ENCODE data around the gene RPTOR. TPM values are rescaled to one million over a fixed set of nuclear protein-coding genes. Genes with fewer than 3 reads are reported as not detected.
"Not testable (repeated sequence)": the region's sequence is repeated elsewhere in the genome, so short reads cannot be mapped to it uniquely, and the experiment has no call there.

The RPTOR gene
- total RNA-seq, 3 donors from 2014 or later (not counting 1 experiment from before 2014, with no cell fraction given) = 49.2 to 63.6 (median 55.4) TPM

DNA sequence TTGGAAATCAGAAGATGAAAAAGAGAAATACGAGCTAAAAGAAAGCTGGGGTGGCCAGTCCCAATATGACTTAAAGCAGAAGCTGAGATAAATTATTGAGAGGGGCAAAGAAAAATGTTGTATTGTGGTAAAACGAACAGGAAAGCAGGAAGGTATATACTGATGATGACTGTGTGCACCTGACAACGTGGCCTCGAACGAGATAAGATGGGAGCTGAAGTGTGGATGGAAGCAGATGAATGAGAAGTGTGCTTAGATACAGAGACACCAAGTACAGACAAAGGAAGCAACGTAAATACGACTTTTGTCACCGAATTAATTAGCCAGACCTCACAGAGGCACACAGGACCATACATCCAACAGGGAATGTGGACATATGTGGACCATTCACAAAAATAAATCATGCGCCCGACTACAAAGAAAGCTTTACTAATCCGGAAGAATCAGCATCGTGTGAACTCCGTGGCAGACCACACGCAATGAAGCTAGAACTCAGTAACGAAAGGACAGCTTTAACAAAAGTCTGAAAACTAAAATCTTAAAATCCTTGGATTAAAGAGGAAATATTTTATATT is 218.7 kb downstream of the RPTOR start:
- intact Hi-C loops (cut with micrococcal nuclease) = no loop called here
- Histone ChIP-seq H3K36me3 (ENCODE audit: control insufficient read depth, insufficient read depth, low read length) (peaks cover 3% of the 10 kb centered on the region), H3K4me3 (ENCODE audit: low read length) (no peak overlapping the region), H3K9me3 (ENCODE audit: control insufficient read depth, insufficient read depth, low read length) (no peaks in the 10 kb centered on the region), H3K4me1 (ENCODE audit: control insufficient read depth, insufficient read depth, low read length) (peaks cover 37% of the 10 kb centered on the region), H3K27ac (ENCODE audit: low read length) (no peak overlapping the region), H3K27me3 (ENCODE audit: control insufficient read depth, insufficient read depth, low read length) (no peaks in the 10 kb centered on the region)
- ATAC-seq (peak in 2 of 3 donors; percentile 39 to 57), DNase-seq (peak in 1 of 2 donors; percentile 59)
- H3K4me3 Mint-ChIP-seq = no peak overlapping the region
- H3K36me3 Mint-ChIP-seq = no peaks in the 10 kb centered on the region
- peak overlapping the region in 1 of 2 donors; percentile 53 for H3K27ac Mint-ChIP-seq
- TF ChIP-seq, protein P1, sequence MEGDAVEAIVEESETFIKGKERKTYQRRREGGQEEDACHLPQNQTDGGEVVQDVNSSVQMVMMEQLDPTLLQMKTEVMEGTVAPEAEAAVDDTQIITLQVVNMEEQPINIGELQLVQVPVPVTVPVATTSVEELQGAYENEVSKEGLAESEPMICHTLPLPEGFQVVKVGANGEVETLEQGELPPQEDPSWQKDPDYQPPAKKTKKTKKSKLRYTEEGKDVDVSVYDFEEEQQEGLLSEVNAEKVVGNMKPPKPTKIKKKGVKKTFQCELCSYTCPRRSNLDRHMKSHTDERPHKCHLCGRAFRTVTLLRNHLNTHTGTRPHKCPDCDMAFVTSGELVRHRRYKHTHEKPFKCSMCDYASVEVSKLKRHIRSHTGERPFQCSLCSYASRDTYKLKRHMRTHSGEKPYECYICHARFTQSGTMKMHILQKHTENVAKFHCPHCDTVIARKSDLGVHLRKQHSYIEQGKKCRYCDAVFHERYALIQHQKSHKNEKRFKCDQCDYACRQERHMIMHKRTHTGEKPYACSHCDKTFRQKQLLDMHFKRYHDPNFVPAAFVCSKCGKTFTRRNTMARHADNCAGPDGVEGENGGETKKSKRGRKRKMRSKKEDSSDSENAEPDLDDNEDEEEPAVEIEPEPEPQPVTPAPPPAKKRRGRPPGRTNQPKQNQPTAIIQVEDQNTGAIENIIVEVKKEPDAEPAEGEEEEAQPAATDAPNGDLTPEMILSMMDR (IDR thresholded peaks at IDR 0.05) = no peak
- peaks cover 47% of the 10 kb centered on the region in 2 donors for H3K4me1 Mint-ChIP-seq
- 51% methylated on average over 15 of the region's 15 CpGs for WGBS (ENCODE audit: insufficient coverage)
- no peaks in the 10 kb centered on the region for H3K27me3 Mint-ChIP-seq (ENCODE audit: low read depth in 2 of 2)
- H3K9me3 Mint-ChIP-seq = no peaks in the 10 kb centered on the region

DNA sequence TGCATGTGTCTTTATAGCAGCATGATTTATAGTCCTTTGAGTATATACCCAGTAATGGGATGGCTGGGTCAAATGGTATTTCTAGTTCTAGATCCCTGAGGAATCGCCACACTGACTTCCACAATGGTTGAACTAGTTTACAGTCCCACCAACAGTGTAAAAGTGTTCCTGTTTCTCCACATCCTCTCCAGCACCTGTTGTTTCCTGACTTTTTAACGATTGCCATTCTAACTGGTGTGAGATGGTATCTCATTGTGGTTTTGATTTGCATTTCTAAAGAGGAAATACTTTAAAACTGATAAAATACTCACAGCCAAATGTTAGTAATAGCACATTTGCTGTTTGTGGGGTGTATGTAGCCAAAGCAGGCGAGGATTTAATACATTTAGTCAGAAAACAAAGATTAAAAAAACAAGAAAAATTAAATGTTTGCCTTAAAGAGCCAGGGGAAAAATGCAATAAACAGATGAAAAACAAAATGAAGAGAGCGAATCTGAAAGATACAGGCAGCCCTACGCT is 220.0 kb downstream of the RPTOR start:
- H3K36me3 ChIP-seq (ENCODE audit: control insufficient read depth, insufficient read depth, low read length); intact Hi-C loops (cut with micrococcal nuclease); H3K36me3 Mint-ChIP-seq; H3K27me3 ChIP-seq (ENCODE audit: control insufficient read depth, insufficient read depth, low read length); DNase-seq; H3K9me3 Mint-ChIP-seq; H3K4me3 ChIP-seq (ENCODE audit: low read length); H3K9me3 ChIP-seq (ENCODE audit: control insufficient read depth, insufficient read depth, low read length); H3K27me3 Mint-ChIP-seq (ENCODE audit: low read depth in 2 of 2): not testable (repeated sequence)
- H3K4me1 ChIP-seq (ENCODE audit: control insufficient read depth, insufficient read depth, low read length) = peaks cover 28% of the 10 kb centered on the region
- H3K4me1 Mint-ChIP-seq = peaks cover 47% of the 10 kb centered on the region in 2 donors
- peak overlapping the region; percentile 72 for H3K4me3 Mint-ChIP-seq
- WGBS (ENCODE audit: insufficient coverage) = 50% methylated on average over 3 of the region's 5 CpGs
- H3K27ac ChIP-seq (ENCODE audit: low read length) = peak overlapping the region; percentile 41
- ATAC-seq = peak in 2 of 3 donors; percentile 36 to 37
- H3K27ac Mint-ChIP-seq = peak overlapping the region; percentile 27 to 77

DNA sequence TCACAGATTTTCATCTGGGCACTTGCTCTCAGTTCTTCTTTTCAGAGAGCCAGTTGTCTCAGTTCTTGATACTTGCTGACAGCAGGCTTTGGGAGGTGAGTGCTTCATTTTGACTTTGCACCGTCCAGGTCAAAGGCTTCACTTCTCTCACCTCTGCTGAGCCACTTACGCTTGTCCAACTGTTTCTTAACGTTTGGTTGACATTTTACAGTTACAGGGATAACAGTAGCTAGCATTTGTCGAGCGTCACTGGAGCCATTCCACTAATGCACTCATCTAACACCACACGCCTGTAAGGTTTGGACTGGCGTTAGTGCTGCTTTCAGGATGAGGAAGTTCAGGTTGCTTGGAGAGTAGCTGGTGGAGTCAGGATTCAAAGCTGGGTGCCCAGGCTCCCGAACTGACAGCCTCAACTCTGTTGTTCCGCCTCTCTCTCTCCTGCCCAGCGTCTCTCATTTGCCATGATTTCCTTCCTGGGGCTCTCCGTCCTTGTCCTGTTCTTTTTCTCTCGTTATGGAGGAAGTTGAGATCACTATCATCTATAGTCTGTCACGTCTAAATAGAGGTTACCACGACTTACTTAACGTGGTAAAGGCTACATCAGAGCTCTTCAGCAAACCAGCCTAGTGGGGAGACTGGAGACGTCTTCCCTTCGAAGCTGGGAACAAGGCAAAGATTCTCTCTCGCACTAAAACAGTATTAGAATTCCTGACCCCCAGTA is 220.8 kb downstream of the RPTOR start:
- 34% methylated on average over 15 of the region's 18 CpGs for WGBS (ENCODE audit: insufficient coverage)
- no peak overlapping the region for H3K4me3 ChIP-seq (ENCODE audit: low read length)
- Mint-ChIP-seq H3K4me1 (peaks cover 47% of the 10 kb centered on the region in 2 donors), H3K27me3 (ENCODE audit: low read depth in 2 of 2) (no peaks in the 10 kb centered on the region), H3K9me3 (no peaks in the 10 kb centered on the region), H3K36me3 (no peaks in the 10 kb centered on the region), H3K4me3 (peak overlapping the region; percentile 72), H3K27ac (peak overlapping the region; percentile 27 to 77)
- no peaks in the 10 kb centered on the region for H3K9me3 ChIP-seq (ENCODE audit: control insufficient read depth, insufficient read depth, low read length)
- H3K27ac ChIP-seq (ENCODE audit: low read length) = peak overlapping the region; percentile 41
- DNase-seq = peak in 1 of 2 donors; percentile 56
- ATAC-seq = peak; percentile 48 to 60 (median 52)
- H3K27me3 ChIP-seq (ENCODE audit: control insufficient read depth, insufficient read depth, low read length) = no peaks in the 10 kb centered on the region
- no peaks in the 10 kb centered on the region for H3K36me3 ChIP-seq (ENCODE audit: control insufficient read depth, insufficient read depth, low read length)
- TF ChIP-seq, protein P1 (IDR thresholded peaks at IDR 0.05) = no peak
- H3K4me1 ChIP-seq (ENCODE audit: control insufficient read depth, insufficient read depth, low read length) = peaks cover 28% of the 10 kb centered on the region
- intact Hi-C loops (cut with micrococcal nuclease) = no loop called here

DNA sequence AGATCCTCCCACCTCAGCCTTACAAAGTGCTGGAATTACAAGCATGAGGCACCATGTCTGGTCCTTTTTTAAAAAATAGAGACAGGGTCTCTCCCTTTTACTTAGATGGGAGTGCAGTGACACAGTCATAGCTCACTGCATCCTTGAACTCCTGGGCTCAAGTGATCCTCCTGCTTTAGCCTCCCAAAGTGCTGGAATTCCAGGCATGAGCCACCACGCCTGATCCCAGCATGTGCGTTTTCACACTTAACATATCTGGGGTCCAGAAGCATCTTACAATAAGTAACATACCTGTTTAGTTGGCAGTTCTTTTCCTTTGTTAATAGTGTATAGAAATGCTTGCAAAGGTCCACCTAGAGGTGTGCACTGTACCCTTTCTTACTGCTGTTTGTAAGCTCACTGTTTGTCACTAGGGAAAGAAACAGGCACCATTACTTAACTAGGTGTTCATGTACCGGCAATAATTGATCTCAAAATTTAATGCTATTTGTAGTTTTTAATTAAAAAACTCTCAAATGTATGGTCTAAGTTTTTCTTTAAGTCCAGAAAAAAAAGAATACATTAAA is 221.7 kb downstream of the RPTOR start:
- no peaks in the 10 kb centered on the region for H3K9me3 Mint-ChIP-seq
- peaks cover 26% of the 10 kb centered on the region for H3K4me1 ChIP-seq (ENCODE audit: control insufficient read depth, insufficient read depth, low read length)
- H3K9me3 ChIP-seq (ENCODE audit: control insufficient read depth, insufficient read depth, low read length) = no peaks in the 10 kb centered on the region
- whole genome bisulfite sequencing (ENCODE audit: insufficient coverage) = 95% methylated on average over 2 of the region's 3 CpGs
- H3K4me1 Mint-ChIP-seq = peaks cover 43 to 49% of the 10 kb centered on the region in 2 donors
- H3K27me3 Mint-ChIP-seq (ENCODE audit: low read depth in 2 of 2) = no peaks in the 10 kb centered on the region
- H3K27ac Mint-ChIP-seq = peak overlapping the region; percentile 27 to 77
- TF ChIP-seq, protein P1 (IDR thresholded peaks at IDR 0.05) = no peak
- ATAC-seq (no peak), DNase-seq (no peak)
- no peaks in the 10 kb centered on the region for H3K36me3 Mint-ChIP-seq
- H3K4me3 Mint-ChIP-seq = no peak overlapping the region
- H3K27me3 ChIP-seq (ENCODE audit: control insufficient read depth, insufficient read depth, low read length) = no peaks in the 10 kb centered on the region
- intact Hi-C loops (cut with micrococcal nuclease) = no loop called here
- H3K36me3 ChIP-seq (ENCODE audit: control insufficient read depth, insufficient read depth, low read length) = no peaks in the 10 kb centered on the region
- H3K4me3 ChIP-seq (ENCODE audit: low read length) = no peak overlapping the region
- no peak overlapping the region for H3K27ac ChIP-seq (ENCODE audit: low read length)
